GM12872 (cell line): ENCODE data around the gene LONP2.

Experiments used
- TF ChIP-seq, protein P1 (sequence below): IDR thresholded peaks from 3 replicates; pipeline ENCODE4 v1.5.1; 2011; ENCODE audit warnings: low read depth, mild to moderate bottlenecking, low read length, moderate library complexity; ENCODE audit not compliant: insufficient read depth

LONP2 gene

DNA sequence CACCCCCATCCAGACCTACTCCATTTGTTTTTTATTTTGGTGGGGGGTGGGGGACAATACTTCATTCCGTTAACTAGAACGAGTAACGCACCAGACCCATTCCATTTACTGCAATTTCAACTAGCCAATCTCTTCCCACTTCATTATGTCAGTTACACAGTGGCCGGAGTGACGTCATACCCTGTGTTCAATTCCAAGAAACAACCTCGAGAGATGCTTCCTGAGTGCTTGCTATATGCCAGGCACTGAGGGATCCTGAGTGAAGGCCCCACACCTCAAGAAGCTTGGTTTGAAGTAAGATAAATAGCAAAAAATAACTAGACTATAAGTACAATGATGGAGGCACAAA lies 150.2 kb downstream of the LONP2 start:
- TF ChIP-seq, protein P1, sequence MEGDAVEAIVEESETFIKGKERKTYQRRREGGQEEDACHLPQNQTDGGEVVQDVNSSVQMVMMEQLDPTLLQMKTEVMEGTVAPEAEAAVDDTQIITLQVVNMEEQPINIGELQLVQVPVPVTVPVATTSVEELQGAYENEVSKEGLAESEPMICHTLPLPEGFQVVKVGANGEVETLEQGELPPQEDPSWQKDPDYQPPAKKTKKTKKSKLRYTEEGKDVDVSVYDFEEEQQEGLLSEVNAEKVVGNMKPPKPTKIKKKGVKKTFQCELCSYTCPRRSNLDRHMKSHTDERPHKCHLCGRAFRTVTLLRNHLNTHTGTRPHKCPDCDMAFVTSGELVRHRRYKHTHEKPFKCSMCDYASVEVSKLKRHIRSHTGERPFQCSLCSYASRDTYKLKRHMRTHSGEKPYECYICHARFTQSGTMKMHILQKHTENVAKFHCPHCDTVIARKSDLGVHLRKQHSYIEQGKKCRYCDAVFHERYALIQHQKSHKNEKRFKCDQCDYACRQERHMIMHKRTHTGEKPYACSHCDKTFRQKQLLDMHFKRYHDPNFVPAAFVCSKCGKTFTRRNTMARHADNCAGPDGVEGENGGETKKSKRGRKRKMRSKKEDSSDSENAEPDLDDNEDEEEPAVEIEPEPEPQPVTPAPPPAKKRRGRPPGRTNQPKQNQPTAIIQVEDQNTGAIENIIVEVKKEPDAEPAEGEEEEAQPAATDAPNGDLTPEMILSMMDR: no peak

DNA sequence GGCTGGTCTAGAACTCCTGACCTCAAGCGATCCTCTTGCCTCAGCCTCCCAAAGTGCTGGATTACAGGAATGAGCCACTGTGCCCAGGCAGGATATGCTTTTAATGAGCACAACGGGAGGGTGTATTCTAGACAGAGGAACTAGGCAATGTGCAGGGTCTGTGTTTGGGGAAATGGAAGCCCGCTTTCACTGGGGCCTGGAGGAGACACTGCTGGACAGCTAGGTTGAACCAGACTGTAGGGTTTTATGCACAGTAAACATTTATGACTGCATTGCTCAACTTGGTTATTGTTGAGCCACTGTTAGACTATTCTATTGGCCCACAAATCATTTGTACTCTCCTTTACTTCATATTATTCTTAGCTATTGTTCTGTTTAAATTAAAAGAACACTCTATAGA lies 151.3 kb downstream of the LONP2 start:
- TF ChIP-seq, protein P1: no peak

DNA sequence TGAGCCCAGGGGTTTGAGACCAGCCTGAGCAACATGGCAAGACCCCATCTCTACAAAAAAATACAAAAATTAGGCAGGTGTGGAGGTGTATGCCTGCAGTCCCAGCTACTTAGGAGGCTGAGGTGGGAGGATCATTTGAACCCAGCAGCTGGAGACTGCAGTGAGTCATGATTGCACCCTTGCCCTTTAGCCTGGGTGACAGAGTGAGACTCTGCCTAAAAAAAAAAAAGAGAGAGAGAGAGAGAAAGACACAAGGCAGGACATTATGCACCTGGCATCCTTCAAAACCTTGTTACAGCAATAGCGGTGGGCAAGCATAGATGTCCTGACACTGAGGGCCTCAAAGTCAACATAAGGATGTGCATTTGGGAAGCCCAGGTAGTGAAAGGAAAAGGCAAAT lies 161.1 kb downstream of the LONP2 start:
- TF ChIP-seq, protein P1: no peak

DNA sequence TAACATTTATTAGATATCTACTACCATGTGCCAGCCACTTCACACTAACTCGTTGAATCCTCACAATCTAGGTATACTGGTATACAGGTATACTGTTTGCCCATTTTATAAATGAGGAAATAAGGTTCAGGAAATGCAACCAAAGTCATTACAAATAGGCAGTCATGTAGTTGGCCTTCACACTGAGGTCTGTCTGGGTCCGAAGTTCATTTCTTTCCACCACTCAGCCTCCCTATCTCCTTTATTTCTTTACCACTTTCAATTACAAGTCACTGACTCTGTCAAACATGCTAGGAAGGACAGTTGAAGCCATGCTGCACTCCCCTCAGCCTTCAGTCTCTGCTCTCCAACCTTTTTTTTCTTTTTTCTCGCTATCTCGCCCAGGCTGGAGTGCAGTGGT lies 161.8 kb downstream of the LONP2 start:
- TF ChIP-seq, protein P1: no peak
